GM18499 (cell line): ENCODE measurements around the gene SCYGR2.
"Not testable (repeated sequence)": the region's sequence is repeated elsewhere in the genome, so short reads cannot be mapped to it uniquely, and the experiment has no call there.

Source experiments
- ATAC-seq: cut with Tn5 transposase; IDR thresholded peaks from one replicate; pipeline ENCODE4 v1.9.1; 2021; ENCODE audit warnings: moderate number of reproducible peaks; ENCODE audit not compliant: insufficient read depth, unreplicated experiment

The SCYGR2 gene

DNA sequence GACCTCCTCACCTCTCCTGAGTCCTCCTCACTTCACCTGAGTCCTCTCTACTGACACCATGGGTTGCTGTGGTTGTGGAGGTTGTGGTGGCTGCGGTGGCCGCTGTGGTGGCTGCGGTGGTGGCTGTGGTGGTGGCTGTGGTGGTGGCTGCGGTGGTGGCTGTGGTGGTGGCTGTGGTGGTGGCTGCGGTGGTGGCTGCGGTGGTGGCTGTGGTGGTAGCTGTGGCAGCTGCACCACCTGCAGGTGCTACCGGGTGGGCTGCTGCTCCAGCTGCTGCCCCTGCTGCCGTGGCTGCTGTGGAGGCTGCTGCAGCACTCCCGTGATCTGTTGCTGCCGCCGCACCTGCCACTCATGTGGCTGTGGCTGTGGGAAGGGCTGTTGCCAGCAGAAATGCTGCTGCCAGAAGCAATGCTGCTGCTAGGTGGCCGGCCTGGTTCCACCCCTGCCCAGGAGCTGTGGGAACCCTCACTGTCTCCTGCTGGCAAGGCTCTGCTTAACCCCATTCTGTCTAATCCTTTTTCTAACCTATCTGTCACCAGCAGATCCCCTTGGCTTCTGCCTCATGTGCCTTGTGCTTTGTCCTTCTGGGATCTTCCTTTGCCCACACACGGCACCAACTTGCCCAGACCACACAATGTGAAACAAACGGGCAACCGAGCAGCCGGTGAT lies at the start of gene SCYGR2:
Gene SCYGR2, plus strand, starts transcription at position 59 of the 669 bp plus-strand sequence. Its CDS starts 0 bp downstream, at position 59.
- not testable (repeated sequence) for ATAC-seq

DNA sequence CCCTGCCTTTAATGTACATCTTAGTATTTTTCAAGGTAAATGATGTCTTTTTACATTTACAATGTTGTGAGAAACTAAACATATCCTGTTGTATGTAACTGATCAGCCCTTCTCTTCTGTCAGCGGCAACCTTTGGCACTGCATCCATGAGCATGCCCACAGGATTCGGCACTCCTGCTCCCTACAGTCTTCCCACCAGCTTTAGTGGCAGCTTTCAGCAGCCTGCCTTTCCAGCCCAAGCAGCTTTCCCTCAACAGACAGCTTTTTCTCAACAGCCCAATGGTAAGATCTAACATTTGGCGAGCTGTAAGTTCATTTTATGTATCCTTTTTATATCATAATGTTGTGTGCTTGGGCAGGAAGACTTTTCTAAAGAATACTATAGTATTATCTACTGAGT lies 46.9 kb upstream of the SCYGR2 start:
- no peak for ATAC-seq

- no peak for ATAC-seq
These were observed 36.1 kb upstream of the SCYGR2 start for GRCh38 chr2:227562581-227562980.

DNA sequence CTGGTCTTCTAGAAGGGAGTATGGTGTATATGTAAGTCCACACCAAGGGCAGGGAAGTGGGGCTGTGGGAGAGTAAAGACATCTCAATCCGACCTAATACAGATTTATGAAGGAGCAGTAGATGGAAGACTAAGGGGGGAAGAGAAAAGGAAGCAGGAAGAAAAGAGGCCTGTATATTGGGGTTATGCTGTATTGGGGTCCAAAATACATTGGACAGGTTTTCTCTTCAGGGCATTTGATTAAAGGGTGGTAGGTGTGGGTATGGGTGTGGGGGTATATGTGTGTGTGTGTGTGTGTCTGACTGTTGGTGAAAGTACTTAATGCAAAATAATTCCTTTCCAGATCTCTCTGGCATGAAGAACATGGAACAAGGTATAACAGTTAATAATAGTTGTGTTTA lies 33.6 kb upstream of the SCYGR2 start:
- ATAC-seq: no peak

GRCh38 chr2:227566012-227566411 lies 32.7 kb upstream of the SCYGR2 start:
- no peak for ATAC-seq

DNA sequence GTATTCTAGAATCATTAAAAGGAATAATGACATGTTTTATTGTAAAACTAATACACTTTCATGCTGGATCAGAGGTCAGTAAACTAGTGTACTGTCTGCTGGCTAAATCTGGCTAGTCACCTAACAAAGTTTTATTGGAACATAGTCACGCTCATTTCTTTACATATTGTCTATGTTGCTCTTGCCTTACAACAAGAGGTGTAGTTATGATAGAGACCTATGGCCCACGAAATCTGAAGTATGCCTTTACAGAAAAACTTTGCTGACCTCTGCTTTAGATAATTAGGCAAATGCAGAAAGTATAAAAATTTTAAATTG lies 29.9 kb upstream of the SCYGR2 start:
- ATAC-seq: no peak

DNA sequence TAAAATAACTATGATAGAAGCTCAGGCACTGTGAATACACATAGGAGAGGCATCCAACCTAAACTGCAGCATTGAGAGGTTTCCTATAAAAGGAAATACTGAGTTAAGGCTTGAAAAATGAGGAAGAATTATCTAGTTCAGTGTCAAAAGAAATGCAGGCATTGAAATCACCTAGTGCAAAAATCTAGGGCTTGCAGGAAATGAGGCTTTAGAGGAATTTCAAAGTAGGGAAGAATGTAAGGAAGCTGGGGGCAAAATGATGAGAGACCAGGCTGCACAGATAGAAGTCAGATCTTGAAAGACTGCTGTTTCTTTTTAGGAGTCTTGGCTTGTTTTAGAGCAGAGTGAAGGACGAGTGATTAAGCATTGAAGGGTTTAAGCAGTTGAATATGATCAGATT lies 28.1 kb upstream of the SCYGR2 start:
- no peak for ATAC-seq

- no peak for ATAC-seq
These were observed 22.6 kb upstream of the SCYGR2 start for GRCh38 chr2:227576110-227576509.

- no peak for ATAC-seq
These were observed 21.9 kb upstream of the SCYGR2 start for GRCh38 chr2:227576812-227577211.

- no peak for ATAC-seq
These were observed 21.1 kb upstream of the SCYGR2 start for GRCh38 chr2:227577555-227577954.

DNA sequence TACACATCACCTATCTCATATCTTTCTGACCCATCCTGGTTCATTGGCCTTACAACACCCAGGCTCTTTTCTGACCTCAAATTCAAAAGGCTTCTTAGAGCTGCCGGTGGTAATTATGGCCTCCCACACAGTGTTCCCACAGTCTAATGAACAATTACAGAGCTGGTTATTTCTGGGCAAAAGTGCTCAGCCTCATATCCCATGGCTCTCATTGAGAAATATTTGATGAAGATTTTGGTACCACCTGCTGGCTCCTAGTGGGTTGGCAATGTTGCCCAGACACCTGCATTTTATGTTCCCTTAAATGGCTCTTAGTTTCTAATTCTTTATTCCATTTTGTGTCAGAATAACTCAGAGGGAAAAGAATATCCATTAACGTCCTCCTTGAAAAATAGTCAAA lies 20.1 kb upstream of the SCYGR2 start:
- no peak for ATAC-seq

DNA sequence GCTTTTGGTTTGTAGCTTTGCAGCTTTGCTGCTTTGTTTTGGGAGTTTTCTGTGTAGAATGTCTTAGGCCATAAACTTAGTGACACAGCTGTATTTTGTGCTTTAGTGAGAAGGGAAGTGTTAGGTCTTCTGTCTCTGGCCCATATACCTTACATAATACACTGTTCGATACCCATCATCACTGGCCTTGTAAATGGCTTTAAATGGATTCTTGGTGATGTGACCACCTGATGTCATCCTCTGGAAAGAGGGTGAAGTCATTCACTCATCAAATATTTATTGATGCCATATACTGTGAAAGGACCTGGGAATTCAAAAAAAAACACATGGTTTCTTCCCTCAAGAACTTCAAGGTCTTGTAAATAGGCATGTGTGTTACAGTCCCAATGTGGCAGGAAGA lies 18.9 kb upstream of the SCYGR2 start:
- ATAC-seq: no peak

DNA sequence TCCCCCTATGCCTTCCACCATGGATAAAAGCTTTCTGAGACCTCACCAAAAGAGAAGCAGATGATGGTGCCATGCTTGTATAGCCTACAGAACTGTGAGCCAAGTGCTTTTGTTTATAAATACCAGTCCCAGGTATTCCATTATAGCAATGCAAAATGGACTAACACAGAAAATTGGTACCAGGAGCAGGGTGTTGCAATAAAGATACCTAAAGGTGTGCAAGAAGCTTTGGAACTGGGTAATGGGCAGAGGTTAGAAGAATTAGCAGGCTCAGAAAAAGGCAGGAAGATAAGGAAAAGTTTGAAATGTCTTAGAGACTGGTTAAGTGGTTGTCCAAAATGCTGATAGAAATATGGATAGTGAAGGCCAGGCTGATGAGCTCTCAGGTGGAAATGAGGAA lies 16.3 kb upstream of the SCYGR2 start:
- no peak for ATAC-seq

GRCh38 chr2:227592694-227593387 lies 5.9 kb upstream of the SCYGR2 start:
- peak; percentile 73 for ATAC-seq

- no peak for ATAC-seq
These were observed 2.9 kb upstream of the SCYGR2 start for GRCh38 chr2:227595797-227596196.

DNA sequence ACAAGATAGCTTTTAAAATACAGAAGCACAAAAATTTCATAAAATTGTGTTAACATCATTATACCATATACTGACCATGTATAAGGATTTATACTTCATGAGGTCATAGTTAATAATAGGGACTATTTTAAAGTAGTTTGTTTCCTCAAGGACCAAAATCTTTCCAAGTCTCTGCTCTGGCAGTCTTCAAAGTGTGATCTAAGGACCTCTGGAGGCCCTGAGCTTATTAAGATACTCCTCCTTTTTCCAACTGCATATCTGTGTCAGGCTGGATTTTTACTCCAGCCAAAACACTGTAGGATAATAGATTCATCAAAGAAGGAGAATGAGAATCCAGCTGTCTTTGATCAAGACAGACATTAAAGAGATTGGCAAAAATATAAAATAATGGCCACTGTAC lies 1.7 kb upstream of the SCYGR2 start:
- ATAC-seq: no peak

DNA sequence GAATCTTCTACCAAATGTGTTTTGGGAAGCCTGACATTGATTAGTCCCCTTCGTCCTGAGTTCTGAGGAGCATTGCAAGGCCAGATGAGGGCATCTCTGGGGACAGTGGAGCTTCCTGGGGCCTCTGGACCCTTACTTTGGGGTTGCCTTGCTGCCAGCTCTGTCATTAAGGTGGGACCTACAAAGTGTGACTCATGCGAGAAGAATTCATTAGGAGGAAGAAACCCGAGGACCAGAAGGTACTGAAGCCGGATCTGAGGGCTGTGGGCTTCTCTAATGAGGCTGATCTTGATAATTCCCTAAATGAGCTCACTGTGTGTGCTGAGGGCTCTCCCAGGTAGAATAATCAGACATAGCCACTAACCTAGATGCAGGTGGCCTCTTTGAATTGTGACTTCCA lies 695 bp upstream of the SCYGR2 start:
- ATAC-seq: no peak

- ATAC-seq: no peak
These were observed 3.7 kb downstream of the SCYGR2 start for GRCh38 chr2:227602358-227602757.

DNA sequence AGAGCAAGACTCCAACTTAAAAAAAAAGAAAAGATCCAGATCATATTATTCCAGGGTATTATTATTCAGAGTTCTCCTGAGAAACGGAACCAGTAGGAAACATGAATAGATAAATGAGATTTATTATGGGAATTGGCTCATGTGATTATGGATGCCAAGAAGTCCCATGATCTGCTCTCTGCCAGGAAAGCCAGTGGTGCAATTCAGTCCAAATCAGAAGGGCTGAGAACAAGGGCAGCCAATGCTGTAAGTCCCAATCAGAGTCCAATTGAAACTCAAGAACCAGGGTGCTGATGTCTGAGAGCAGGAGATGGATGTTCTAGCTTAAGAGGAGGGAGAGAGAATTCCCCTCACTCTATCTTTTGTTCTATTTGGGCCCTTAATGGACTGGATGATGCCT lies 7.8 kb downstream of the SCYGR2 start:
- ATAC-seq: no peak

GRCh38 chr2:227607941-227608340 lies 9.2 kb downstream of the SCYGR2 start:
- no peak for ATAC-seq

DNA sequence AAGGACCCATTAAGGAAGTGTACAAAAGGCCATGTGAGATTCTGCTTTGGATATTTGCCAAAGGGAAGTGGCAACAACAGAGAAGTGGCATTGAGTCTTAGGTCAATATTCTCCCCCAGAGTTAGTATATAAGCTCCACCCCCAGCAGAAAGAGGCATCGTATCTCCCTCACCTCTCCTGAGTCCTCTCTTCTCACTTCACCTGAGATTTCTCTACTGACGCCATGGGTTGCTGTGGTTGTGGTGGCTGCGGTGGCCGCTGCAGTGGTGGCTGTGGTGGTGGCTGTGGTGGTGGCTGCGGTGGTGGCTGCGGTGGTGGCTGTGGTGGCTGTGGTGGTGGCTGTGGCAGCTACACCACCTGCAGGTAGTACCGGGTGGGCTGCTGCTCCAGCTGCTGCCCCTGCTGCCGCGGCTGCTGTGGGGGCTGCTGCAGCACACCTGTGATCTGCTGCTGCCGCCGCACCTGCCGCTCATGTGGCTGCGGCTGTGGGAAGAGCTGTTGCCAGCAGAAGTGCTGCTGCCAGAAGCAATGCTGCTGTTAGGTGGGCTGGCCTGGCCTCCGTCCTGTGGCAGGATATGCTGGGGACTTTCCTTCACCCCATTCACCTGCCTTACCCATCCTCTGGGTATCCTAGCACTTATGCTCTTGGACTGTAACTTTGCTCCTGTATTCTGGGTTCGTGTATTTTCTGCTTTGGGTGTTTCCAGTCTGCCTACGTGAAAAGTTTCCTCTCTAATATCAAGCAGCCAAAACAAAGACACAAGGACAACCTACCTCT lies 10.1 kb downstream of the SCYGR2 start:
- no peak for ATAC-seq

- no peak for ATAC-seq
These were observed 11.4 kb downstream of the SCYGR2 start for GRCh38 chr2:227610123-227610522.
